ENCODE measurements around the gene GMPR2. TPM values are rescaled to one million over a fixed set of nuclear protein-coding genes. Genes with fewer than 3 reads are reported as not detected.
A peak's percentile ranks its signal among the peaks of the same experiment; 100 is the strongest.

Gene GMPR2
- total RNA-seq, 1 donor from 2014 or later: 39.9 TPM

DNA sequence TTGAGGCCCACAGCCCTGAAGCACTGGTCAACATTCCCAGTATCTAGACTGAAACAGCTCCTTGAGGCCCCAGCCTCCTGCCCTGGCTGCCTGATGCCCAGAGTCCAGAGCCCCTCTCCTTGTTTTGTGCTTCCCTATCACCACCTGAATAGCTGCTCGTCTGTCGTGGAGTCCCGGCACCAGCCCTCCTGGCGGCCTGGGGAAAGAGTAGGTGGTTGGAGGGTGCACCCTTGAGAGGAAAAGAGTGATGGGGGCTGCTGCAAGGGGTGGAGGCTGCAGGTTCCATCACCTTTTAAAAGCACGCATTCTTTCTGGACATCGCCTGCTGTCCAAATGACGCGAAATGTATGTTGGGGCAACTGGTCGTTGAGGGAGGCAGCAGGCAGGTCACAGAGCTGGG, 35.5 kb downstream of the GMPR2 start:
- no peak for DNase-seq

DNA sequence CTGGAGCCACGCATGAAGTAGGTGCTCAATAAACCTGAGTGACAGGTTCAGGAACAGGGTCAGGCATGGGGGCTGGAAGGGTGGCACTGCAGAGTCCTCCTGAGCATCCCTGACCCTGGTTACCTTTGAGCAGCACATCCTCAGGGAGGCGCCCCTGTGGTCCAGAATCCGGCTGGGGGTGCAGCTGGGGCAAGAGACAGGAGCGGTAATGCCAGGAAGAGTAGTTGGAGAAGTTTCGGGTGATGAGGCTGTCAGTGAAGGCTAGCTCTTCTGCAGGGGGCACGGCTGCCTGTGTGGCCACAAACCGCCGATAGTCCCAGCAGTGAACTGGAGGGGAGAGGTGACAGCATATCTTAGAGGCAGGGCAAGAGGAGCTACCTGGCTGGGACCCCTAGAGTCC, 36.6 kb downstream of the GMPR2 start:
- no peak for DNase-seq

DNA sequence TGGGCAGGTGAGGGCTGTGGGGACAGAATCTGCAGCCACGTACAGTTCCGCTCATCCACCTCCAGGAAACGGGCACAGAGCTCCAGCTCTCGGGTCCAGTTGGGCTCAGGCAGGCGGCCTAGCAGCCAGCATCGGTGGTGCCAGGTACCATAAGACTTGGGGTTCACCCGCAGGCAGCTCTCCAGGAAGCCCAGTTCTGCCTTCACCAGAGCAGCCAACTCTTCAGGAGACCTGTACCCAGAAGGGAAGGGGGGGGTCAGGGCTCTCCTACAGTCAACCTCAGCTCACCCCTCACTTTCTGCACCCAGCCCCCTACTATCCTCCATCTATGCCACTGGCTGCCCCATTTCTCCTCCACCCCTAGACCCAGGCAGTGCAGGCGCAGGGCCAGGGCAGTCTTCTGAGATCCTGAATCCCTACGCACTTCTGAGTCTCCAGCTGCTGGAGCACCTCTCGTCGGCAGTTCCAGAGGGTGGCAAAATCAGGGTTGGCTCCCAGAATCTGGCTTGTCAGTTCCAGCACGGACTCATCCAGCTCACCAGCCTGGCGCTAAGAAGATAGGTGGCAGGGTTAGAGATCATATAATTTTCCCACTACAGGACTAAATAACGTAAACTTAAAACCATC, 37.3 kb downstream of the GMPR2 start:
- no peak for DNase-seq

DNA sequence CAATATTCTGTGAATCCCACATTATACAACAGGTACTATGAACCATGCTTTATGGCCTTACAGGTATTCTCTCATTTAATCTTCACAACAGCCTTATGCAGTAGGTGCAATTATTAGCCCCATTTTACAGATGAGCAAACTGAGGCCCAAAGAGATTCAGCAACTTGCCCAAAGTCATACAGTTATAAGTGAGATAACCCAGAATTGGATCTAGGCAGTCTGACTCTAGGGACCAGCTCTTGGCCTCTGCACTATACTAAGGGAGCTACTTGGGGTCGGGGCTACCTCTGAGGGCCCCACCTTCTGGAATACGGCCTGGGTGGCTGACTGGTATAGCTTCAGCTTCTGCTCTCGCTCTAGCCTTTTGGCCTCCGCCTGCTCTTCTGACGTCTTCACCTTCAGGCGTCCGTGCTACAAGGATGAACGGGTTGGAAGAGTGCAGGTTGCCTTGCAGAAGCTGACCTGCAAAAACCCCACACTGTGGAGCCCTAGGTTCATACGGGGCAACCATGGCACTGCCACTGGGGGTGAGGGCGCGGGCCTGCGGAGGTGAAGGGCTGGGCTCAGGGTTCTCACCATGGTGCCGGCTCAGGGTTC, 37.9 kb downstream of the GMPR2 start:
- no peak for DNase-seq

DNA sequence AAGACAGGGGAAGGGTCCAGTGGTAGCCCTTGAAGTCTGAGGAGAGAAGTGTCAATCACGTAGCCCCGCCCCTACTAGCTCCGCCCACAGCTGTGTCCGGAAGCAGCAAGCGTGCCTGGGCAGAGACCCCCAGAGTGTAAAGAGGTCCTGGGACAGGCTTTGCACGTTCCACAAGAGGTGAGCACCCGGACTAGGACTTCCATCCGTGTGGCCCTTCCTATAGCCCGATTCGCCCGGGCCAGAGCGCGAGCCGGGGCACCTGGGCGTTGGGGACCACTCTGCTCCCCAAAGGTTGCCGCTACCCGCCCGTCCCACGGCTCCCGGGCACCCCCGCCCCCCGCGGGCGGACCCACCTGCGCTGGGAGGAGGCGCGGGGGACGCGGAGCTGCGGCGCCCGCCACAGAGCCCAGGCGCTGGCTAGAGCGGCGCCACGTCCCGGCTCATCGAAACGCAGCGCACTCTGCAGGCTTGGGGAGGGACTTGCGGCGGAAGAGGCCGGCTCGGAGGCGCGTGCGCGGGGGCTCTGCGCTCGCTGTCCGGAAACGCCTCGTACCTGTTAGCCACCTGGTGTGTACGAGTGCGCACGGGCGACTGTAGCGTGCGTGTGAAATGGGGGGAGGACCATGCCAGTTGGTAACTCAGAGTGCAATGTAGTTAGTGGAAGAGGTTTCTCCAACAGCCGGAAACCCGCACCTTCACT, 38.6 kb downstream of the GMPR2 start, which contains the start of gene RABGGTA:
Gene RABGGTA, minus strand, starts transcription at position 464 of the 700 bp plus-strand sequence. CDS start 482 bp downstream, outside the sequence.
- DNase-seq: peak; percentile 83

- no peak for DNase-seq
Measured at GRCh38 chr14:24271834-24272263, 39.1 kb downstream of the GMPR2 start.

- no peak for DNase-seq
Measured at GRCh38 chr14:24272467-24272866, 39.7 kb downstream of the GMPR2 start.

DNA sequence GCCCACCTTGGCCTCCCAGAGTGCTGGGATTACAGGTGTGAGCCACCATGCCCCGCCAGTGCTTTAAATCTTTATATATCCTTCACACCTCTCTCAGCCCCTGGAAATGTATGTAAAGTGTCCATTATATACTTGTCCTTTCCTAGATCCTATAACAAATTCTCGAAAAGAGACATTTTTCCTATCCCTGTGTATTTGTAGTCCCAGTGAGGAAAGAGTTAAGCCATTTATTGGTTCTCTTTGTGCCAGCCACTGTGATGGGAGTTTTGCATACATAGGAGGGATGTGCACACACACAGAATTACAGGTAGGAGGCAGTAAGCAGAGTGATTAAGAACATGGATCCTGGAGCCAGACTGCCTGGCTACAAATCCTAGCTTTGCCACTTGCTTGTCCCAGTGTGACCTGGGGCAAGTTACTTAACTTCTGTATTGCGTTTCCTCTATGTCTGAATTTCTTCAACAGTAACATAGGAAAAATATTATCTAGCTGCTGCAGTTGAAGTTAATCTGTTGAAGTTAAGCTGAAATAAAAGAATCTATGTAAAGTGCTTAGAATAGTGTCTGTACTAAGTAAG, 40.8 kb downstream of the GMPR2 start:
- no peak for DNase-seq

- DNase-seq: peak; percentile 14
Measured at GRCh38 chr14:24274101-24274543, 41.4 kb downstream of the GMPR2 start.

DNA sequence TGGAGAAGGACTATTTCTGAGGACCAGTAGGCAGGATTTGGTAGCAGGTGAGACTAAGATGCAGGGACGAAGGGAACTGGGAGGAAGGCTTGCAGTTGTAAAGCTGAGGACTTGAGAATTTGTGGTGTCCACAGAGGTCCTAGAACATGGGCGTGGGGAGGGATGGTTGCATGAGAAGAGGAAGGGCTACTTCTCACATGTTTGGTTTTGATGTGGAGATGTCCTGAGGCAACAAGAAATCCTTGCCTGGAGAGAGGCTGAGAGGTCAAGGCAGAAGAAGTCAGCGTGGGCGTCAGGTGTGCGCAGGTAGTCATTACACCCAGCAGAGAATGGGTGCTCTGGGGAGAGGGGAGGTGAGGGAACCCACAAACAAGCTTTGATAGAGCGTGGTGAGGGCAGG, 44.3 kb downstream of the GMPR2 start:
- DNase-seq: no peak

GRCh38 chr14:24277606-24278321, 45.0 kb downstream of the GMPR2 start:
- no peak for DNase-seq

GRCh38 chr14:24278424-24278823, 45.7 kb downstream of the GMPR2 start:
- no peak for DNase-seq

- no peak for DNase-seq
Measured at GRCh38 chr14:24279301-24280186, 46.8 kb downstream of the GMPR2 start.

GRCh38 chr14:24280797-24281460, 48.2 kb downstream of the GMPR2 start:
- DNase-seq: no peak

DNA sequence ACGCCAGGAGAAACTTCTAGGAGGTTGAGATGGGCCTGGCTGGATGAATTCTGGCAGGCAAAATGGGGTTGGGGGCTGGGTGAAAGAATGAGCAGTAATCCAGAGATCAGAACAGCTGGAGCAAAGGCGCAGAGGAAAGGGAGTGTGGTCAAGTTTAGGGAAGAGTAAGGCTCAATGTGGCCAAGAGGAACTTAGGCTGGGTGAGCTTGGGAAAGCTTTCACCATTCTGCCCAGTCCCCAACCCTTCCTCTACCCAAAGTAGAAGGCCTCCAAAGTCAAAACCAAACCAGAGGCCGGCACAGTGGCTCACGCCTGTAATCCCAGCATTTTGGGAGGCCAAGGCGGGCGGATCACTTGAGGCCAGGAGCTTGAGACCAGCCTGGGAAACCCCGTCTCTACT, 48.9 kb downstream of the GMPR2 start:
- DNase-seq: no peak

DNA sequence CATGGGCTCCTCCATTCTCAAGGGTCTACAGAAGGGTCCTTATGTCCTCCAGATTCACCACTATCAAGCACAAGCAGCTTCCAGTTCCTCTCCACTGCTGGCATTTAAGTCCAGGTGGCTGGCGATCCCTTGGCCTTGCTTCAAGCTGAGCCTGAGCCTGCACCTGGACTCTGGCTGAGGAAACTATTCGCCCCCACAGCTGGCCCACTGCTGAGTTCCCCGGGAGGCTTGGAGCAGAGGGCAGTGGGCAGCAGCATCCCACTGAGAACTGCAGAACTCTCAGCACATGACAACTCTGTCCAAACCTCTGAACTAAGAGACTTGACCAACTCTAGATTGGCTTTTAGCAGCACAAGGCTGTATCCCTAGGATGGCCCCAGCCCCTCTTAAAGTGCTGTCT, 50.0 kb downstream of the GMPR2 start:
- no peak for DNase-seq

- DNase-seq: no peak
Measured at GRCh38 chr14:24283796-24284460, 51.2 kb downstream of the GMPR2 start.

DNA sequence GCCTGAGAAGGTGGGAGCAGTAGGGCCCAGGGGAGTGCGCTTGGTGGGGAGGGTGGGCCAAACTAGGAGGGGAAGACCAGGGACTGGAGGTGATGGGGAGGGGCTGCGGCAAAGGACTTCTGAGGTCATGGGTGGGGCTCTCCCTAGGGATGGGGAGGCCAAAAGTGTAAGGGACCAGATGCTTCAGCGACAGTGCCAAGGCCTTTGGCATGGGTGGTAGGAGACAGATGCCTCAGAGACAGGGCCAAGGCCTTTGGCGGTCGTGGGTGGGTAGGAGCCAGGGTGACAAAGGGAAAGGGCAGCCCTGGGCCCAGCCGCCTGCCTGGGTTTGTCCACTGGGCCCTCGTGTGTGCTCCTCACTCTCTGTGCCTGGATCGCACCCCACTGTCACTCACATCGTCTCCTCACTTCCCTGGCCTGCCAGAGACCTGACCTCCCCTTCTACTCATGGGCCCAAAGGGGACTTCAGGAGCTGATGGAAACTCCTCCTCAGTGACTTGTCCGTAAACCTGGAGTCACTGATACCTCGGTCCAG, 51.8 kb downstream of the GMPR2 start:
- no peak for DNase-seq

- DNase-seq: no peak
Measured at GRCh38 chr14:24285351-24285750, 52.6 kb downstream of the GMPR2 start.

DNA sequence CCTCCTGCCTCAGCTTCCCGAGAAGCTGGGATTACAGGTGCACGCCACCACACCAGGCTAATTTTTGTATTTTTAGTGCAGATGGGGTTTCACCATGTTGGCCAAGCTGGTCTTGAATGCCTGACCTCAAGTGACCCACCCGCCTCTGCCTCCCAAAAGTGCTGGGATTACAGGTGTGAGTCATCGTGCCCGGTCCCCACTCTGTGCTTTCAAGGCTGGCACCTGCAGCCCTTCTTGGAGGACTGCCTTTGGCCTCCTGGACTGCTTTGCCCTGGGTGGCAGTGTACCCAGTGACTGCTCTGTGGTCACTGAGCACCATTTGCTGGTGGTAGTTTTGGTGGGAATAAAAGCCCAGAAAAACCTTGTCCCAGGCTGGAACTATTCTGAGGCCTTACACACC, 54.3 kb downstream of the GMPR2 start:
- no peak for DNase-seq
